DMS114 treated with DMSO at 0.1 percent for 48 hours (cell line): ENCODE results near the gene STXBP5.
"Not testable (repeated sequence)": the region's sequence is repeated elsewhere in the genome, so short reads cannot be mapped to it uniquely, and the experiment has no call there.

Experiments used
- DNase-seq: peaks from one replicate; lab custom pipeline; 2025; ENCODE audit not compliant: unreplicated experiment; lab: John Stamatoyannopoulos, UW

Gene STXBP5

DNA sequence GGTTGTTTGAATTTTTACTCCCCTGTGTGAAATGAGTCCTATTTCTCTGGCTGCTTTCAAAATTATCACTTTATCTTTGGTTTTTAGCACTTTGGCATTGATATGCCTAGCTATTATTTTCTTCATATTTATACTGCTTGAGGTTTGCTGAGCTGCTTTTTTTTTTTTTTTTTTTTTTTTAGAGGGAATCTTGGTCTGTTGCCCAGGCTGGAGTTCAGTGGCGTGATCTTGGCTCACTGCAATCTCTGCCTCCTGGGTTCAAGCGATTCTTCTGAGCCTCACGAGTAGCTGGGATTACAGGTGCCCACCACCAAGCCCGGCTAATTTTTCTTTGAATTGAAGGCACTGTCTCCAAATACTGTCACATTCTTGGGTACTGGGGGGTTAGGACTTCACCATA lies 40.6 kb downstream of the STXBP5 start:
- DNase-seq = no peak

DNA sequence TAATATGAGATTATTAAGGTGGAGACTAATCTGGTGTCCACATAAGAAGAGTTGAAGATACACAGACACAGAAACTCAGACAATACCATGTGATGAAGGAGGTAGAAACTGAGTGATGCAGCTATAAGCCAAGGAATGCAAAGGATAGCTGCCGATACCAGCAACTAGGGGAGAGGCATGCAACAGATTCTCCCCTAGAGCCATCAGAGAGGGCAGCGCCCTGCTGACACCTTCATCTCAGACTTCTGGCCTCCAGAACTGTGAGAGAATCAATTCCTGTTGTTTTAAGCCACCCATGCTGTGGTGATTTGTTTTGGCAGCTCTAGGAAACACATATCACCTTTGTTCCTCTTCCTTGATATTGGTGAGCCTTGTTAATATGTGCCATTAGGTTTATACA lies 41.5 kb downstream of the STXBP5 start:
- no peak for DNase-seq

DNA sequence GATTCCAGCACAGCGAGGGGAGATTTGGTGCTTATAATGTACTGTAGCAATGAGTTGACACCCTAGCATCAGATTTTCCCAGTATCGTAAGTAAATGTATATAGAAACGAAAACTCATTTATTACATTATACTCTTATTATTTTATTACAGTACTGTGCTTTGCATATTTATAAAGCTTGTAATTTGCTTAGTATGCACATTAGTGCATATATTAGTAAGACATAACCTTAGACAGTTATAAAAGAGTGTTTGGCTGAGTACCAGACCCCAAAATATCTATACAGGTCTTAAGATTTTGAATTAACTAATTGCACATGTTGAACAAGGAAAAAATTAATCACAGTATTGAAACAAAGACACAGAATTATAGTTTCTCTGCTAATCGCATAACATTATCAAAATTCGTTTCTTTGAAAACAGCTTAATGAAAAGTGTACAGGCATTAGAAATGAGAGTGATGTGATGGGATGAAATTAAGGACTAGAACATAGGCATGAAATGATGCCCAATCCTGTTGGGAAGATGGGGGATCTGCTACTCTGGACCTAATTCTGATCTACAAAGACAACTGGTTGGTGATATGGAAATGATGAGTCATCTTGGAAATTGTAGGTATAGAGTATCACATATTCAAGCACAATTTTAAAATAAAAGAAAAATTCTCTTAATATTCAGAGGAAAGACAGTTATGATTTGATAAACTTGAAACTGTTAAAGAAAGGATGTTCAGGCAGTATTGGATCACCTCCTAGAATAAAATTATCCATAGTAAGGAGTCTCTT lies 42.8 kb downstream of the STXBP5 start:
- DNase-seq = no peak

DNA sequence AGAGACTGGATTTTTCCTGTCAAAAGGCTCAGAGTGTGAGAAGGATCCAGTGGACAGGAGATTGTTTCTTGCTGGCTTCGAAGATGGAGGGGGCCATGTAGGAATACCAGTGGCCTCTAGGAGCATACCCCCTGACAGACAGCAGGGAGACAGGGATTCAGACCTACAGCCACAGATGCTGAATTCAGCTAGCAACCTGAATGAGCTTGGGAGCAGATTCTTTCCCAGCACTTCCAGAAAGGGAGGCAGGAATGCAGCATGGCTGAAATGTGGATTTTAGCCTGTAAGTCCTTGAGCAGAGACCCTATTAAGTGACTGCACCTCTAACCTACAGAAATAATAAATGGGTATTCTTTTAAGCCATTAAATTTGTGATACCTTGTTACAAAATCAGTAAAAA lies 44.6 kb downstream of the STXBP5 start:
- no peak for DNase-seq

DNA sequence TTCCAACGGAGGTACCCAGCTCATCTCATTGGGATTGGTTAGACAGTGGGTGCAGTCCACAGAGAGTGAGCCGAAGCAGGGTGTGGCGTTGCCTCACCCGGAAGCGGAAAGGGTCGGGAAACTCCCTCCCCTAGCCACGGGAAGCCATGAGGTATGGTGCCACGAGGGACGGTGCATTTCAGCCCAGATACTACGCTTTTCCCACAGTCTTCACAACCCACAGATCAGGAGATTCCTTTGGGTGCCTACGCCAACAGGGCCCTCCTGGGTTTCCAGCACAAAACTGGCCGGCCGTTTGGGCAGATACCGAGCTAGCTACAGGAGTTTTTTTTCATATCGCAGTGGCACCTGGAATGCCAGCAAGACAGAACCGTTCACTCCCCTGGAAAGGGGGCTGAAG lies 46.9 kb downstream of the STXBP5 start:
- no peak for DNase-seq

DNA sequence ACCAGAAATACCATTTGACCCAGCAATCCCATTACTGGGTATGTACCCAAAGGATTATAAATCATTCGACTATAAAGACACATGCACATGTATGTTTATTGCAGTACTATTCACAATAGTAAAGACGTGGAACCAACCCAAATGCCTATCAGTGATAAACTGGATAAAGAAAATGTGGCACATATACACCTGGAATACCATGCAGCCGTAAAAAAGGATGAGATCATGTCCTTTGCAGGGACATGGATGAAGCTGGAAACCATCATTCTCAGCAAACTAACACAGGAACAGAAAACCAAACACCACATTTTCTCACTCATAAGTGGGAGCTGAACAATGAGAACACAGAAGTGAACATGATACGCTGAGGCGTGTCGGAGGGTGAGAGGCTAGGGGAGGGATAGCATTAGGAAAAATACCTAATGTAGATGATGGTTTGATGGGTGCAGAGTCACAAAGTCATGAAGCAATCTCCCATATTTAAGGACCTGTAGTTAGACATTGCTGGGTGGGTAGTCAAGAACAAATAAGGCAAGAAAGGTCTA lies 50.8 kb downstream of the STXBP5 start:
- DNase-seq = not testable (repeated sequence)

DNA sequence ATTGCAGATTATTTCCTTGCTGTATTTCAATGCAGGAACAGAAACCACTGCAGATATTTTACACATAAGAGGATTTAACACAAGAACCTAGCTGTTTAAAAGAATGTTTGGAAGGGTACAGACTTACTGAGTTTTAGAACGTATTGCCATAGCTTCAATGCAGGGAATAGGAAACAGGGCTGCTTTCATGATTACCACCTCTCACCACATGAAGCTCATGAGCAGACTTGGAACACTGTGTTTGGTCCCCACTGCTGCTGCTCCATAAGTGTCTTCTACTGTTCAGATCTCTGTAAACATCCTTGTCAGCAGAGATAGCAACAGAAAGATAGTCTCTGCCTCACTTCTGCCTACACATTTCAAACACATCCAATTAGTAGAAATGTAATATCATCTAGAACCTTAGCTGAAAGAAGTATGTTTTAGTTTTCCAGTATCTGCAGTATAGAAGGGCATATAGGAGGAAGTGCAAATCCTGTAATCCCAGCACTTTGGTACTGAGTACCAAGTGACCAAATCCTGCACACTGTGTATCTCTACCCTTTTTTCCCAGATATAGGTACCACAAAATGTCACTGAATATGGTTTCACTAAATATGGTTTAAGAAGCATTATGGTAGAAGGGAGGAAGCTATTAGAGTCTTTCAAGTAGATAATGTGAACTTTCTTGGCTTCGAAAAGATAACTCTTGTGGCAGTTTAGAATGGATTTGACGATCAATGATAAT lies 51.9 kb downstream of the STXBP5 start:
- DNase-seq = no peak

DNA sequence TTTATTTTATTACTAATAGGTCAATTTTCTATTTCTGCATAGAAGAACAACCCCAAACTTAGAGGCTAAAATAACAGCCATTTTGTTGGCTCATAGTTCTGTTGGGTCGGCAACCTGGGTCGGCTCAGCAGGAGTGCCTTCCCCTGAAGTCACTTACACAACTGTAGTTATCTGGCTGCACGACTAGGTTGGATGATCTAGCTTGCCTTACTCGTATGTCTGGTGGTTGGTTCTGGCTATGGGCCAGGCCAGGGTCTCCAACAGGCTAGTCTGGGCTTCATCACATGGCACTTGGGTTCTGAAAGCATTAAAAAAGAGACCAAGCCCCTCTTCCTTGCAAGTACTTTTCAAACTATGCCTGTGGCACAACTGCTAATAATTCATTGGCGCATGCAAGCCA lies 53.5 kb downstream of the STXBP5 start:
- no peak for DNase-seq

DNA sequence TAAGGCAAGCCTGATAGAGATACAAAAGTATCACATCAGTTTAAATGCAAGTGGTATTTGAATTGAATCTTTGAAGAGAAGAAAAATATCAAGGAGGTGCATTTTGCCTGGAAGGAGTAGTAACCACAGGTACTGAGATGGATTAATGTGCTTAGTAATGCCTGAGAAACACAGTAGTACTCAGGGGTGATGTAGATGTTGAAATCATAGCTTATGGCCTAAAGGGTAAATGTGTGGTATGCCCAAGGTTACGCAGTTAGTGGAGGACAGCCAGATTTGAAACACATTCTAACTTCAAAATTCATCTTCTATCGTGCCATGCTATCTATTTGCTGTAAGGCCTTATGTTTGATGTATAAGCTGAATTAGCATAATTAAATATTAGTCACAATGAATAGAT lies 55.9 kb downstream of the STXBP5 start:
- no peak for DNase-seq

DNA sequence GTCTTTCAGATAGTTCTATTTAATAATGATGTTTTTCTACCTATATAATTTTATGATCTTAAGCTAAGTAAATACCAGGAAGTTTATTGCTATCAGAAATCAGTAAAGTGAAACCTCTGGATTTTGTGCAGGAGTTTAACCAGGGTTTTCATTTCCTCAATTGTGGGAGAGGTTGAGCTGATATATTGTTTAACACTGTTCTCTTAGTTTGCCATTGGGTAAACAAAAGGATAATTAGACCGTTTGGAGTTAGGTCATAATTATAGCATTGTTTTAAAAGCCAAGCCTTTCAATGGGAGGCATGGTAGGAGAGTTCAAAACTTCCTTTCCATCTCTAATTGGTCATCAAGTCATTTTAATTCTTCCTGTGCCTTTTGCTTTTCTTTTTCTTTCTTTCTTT lies 58.7 kb downstream of the STXBP5 start:
- DNase-seq = no peak

DNA sequence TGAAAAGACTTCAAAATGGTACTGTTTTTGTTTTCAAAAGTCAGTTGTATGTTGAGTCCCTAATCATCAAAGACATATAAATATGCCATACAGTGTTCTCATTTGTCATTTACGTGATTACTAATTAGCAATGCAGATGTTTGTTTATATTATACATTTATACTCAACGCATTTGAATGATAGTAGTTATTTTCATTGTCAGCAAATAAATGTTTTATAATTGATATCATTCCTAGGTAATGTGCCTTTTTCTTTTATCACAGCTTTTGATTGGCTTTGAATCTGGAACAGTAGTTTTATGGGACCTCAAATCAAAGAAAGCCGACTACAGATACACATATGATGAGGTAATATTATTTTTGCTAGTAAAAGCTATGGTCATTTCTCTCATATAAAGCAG lies 62.6 kb downstream of the STXBP5 start:
- no peak for DNase-seq

DNA sequence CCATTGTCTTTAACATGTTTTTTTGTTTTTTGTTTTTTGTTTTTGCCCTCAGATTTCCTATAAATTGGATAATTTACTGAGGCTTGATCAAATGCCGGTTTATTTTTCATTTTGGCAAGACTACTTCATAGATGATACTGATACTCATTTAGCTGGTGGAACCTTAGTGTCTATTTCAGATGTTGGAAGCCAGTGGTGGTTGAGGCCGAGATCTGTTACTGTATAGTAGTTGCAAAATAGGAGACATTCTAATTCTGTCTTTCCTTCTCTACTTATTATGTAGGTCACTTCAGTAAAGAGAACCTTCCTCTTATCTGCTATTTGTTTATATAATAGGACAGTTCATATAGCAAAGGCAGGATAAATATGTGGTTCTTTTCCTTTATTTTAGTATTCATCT lies 63.4 kb downstream of the STXBP5 start:
- no peak for DNase-seq

DNA sequence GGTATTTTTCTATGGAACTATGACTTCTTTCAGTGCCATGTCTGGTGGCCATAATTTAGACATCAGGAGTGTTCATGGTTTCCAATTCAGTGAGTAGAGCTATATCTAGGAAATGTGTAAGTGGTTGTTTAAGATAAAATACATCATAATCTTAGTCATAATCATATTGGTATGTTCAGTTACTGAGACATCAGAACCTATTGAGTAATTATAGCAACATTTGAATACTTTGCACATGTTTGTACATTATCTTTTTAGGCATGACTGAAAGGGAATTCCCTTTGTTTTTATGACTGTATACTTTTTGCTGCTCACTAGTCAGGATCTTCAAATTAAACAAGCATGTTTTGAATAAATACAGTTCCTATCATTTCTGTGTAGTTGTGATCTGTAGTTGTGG lies 64.0 kb downstream of the STXBP5 start:
- DNase-seq = no peak

DNA sequence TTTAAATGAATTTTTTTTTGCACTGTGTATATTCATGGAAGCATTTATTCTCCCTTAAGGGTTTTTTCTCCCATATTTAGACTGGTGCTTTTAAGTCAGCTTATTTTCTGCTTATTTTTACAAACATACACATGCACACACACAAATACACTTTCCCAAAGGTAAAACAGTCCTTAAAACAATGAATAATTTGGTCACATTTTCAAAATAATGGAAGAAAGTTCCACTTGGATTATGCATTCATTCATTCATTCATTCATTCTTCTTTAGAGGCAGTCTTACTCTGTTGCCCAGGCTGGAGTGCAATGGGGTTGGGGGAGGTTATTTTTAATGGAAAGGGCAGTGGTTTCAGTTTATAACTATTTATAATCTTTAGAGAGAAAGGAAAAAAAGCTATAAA lies 69.8 kb downstream of the STXBP5 start:
- DNase-seq = no peak

DNA sequence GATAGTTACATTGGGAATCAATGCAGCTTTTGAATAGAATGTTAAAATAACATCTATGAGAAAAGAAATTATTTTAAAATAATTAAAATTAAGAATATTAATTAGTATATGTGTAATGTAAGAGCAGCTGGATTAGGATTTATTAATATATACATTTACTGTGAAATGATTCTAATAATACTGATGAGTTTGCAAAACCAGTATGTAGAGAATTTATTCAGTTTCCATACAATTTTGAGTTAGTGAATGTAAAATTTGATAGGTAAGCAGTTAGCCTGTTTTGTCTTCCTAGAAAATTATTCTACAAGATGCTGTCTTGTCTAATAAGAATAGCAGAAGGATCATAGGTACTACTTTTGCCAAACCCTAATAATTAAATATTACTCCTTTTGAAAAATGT lies 70.6 kb downstream of the STXBP5 start:
- DNase-seq = no peak

DNA sequence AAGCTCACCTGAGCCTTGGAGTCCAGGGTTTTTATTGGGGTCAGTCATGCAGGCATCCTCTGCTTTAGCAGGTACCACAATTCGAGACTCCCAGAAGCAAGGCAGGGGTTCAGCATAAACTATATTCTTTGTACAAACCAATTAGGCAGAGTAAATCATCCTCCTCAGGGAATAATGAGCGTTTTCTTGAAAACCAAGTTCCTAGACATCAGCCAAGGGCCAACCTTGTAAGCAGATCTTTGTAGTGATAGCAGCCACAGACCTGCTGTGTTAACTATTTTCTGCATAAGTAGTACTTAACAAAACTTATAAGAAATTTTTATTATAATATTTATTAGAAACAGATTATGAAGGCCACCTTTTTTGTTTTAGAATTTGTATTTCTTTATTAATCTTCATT lies 74.7 kb downstream of the STXBP5 start:
- no peak for DNase-seq

DNA sequence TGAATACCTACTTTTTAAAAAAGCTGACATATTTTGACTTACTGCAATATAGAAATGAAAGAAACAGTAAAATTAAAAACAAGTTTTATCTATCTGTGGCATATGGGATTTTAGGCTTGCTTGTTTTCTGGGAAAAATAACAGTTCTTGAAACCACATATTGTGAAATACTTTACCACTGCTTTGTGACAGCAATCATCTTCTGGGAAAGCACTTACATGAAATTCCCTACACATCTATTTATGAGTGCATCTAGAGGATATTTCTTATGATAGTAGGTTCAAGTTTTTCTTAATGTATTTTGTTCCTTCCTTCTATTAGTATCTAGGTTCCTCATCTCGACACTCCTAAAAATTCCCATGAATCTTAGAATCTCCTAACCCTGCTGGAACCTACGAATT lies 75.2 kb downstream of the STXBP5 start:
- DNase-seq = no peak

DNA sequence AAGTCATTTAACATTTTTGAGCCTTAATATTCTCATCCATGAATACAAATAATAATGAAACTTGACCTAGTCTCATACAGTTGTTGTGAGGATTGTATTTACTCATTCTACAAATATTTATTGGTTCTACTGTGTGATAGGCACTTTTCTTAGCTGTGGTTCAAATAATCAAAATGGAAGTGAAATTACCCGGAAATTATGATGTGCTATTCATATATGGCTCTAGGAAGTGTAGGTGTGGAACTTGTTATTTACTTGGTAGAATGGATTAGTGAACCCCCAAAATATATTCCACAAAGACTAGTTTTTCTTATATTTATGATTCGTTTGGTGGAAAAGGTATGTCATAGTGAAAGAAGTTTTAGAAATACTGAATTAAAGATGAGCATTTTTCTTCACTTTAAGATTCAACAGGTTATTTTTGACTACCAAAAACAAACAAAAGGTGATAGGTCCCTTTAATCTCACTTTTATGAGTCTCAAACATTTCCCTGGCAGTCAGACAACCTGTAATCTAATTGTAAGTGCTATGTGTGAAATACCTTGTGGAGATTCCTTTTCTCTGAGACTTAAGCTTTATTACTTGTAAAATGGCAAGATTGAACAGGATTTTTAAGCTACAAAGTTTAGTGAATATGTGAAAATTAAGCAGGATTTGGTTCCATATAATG lies 77.8 kb downstream of the STXBP5 start:
- DNase-seq = no peak

DNA sequence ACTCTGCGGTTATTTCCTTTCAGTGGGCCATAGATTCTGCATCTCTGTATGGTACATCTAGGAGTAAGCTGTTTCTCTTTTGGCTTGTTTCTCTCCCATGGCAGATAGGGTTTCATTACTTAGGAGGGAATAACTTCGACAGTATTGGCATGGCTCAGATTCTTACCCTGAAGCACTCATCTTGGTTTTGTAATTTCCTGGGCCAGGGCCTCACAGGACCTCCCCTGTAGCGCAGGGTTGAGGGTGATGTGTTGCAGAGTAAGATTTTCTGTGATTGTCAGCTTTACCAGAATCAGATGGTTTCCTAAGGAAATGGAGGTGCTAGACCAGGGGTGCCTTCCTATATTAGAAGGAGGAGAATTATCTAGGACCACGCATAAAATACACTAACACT lies 78.3 kb downstream of the STXBP5 start:
- no peak for DNase-seq

DNA sequence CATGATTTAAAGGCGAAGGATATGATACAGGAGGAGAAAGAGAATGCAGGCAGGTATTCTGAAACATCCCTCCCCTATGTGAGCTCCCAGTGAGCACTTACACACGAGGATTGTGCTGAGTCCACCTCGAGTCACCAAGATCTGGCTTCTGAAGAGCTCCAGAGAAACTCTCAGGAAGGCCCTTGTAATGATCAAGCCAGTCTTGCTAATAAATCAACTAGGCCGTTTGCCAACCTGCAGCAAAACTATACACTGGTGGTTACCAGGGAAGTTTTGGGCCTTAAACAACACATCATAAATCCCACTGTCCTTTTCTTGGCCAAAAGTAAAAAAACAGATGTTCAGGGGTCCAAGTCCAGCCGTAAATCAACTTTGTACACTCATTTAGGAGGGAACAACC lies 79.2 kb downstream of the STXBP5 start:
- no peak for DNase-seq

DNA sequence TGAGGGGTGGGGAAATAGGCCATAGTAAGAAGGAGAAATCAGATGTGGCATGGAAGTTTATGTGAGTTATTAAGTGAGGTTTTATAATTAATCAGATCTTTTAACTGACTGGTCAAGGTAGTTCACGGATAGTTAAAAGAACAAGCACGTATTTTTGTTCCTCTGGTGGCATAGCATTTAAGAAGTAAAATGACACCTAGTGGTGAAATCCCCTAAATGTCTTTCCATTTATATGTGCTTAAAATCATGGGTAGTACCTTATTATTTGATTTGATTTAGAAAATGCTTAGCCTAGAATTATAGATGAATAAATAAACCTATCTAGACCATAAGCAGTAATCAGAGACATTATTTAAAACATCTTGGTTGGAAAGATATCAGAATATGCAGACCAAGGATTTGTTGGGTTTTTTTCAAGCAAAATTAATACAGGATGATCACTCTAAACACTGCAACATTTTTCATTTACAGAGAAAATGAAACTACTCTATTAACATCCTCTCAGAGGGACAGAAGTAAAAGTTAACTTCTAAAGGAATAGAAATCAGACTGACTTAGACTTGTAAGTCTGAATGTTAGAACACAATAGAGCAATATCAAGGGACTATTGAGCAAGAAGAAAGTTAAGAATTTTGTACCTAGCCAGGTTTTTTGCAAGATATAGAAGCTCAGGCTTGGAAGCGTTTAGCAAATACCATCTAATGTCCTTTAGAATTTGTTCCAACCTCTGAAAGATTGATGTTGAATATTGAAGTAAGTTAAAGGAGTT lies 81.1 kb downstream of the STXBP5 start:
- DNase-seq = peak; percentile 30
